HG03175 (cell line): ENCODE measurements around the gene NANOGP8.

Experiments
- ATAC-seq: cut with Tn5 transposase; IDR thresholded peaks from one replicate; pipeline ENCODE4 v1.9.1; 2021; ENCODE audit warnings: mild to moderate bottlenecking, moderate library complexity; ENCODE audit not compliant: unreplicated experiment

The NANOGP8 gene

DNA sequence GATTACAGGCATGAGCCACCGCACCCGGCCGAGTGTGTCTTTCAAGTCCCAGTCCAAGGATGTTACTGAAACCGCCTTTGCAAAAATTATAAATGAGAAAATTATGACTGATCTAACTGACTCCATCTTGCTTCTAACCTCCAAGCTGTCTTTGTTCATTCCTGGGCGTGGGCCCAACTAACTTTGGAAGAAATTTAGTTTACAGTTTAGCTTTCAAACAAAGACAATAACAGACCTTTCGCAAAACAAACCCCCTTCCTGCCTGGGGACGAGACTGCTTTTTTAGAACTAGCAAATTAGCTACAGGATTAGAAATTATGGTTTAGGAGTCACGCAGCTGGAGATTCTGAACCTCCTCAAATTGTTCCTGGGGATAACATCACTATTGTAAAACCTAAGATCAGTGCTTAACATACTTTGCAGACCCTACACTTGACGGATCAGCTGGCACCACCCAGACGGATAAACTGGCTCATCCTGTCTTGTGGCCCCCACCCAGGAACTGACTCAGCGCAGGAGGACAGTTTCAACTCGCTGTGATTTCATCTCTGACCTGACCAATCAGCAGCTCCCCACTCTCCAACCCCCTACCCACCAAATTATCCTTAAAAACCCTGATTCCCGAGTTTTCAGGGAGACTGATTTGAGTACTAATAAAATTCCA lies 23.8 kb downstream of the NANOGP8 start:
- ATAC-seq = no peak

DNA sequence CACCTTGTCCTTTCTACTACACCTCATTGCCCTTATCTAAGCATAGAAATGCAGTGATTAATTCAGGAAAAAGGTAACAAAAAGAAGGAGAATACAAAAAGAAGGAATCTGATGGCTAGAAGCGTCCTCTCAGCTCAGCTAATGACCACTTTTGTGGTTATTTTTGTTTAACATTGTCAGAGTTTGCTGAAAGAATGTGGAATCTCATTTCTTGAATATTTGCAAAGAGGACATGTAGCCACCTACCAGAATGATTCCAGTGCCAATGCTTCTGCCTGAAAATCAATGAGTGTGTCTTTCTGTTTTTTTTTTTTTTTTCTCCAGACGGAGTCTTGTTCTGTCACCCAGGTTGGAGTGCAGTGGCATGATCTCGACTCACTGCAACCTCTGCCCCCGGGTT lies 24.5 kb downstream of the NANOGP8 start:
- ATAC-seq = no peak

DNA sequence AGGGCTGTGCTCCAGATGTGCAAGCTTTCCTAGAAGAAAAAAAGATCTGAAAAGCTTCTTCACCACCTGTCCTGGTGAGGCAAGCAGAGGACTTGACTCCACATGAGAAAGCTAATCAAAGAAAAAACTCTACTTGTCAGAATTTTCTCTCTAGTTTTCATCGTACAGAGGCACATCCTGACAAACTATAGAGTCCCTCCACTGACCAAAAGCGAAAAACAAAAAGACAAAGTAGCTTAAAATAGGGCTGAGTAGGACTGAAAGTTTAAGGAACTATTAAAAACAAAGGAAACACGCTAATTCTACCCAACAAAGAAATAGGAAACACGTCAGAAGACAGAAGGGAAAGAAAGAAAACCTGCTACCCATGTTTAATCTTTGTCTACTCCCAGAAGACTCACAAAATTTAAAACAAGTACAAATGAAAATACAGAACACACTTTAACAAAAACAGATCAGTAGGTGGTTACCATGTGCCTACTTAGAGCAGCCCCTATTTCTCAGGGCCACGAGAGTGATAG lies 26.5 kb downstream of the NANOGP8 start:
- no peak for ATAC-seq

DNA sequence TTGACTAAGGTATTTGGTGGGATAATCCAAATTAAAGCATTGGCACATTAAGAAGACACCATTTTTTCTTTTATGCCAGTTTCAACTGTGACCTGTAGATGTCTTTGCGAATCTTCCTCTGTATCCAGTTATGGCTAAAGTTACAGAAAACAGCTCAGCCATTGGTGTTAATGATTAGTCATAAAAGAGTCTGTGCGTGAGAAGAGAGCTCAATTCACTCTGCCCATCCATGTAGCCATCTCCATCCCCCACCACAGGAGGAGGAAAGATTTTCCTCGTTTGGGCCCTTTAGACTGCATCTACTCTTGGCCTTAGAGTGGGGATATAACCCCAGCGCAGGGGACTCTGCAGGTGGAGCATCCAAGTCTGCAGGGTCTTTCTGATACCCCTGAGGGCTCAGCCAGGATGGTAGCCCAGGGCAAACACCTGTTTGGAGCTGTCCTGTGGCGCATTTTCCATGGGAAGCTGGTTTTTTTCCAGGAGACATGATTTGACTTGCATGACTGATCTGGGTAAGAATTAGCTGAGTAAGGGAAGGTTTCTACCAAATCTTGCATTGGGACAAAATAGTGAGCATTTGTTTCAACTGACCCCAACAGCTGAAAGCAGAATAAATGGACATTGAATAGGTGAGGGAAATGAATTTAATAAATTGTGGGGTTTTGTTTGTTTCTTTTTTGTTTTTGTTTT lies 29.5 kb downstream of the NANOGP8 start:
- ATAC-seq = no peak

DNA sequence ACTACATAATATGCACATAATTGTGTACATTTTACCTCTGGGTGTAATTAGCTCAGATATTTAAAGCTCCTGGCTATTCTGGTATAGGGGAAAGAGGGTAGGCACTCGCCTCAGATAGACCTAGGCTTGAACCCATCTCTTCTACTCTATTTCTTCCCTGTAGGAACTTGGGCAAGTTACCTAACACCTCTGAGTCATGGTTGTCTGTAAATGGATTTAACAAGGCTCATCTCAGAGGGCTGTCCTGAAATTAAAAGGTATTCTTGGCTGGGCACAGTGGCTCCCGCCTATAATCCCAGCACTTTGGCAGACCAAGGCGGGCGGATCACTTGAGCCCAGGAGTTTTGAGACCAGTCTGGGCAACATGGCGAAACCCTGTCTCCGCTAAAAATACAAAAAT lies 30.7 kb downstream of the NANOGP8 start:
- ATAC-seq = no peak

DNA sequence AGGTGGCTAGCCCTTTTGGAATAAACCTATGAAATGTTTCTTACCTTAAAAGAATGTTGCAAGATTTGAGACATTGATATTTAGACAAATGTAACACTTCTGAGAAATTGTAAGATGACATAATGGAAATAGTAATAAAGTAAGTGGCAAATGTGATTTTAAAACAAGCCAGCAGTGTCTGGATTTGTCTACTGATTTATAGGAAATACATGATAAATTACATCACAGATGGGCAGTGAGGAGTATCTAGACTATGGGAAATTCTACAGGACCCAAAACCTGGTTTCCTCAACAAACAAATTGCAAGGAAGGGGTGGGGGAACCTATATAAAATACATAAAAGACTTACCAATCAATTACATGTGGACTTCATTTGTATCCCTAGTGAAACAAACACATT lies 37.1 kb downstream of the NANOGP8 start:
- ATAC-seq = no peak

DNA sequence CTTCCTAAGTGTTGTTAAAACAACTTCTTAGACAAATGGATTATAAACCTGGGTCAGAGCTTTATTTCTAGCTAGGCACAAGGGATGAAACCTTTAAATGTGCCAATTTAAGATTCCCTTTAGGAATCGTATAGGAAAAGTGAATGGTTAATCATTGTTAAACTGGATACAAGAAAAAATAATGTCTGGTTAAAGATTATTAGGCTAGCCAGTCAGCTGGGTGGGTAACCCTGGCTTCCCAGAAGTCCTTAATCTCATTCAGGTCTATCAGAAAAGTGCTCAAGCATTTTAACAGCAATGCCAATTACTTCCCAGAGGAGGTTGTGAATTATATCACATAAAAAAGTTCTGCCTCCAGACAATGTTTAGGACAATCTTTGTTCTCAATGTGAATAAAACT lies 37.6 kb downstream of the NANOGP8 start:
- no peak for ATAC-seq

DNA sequence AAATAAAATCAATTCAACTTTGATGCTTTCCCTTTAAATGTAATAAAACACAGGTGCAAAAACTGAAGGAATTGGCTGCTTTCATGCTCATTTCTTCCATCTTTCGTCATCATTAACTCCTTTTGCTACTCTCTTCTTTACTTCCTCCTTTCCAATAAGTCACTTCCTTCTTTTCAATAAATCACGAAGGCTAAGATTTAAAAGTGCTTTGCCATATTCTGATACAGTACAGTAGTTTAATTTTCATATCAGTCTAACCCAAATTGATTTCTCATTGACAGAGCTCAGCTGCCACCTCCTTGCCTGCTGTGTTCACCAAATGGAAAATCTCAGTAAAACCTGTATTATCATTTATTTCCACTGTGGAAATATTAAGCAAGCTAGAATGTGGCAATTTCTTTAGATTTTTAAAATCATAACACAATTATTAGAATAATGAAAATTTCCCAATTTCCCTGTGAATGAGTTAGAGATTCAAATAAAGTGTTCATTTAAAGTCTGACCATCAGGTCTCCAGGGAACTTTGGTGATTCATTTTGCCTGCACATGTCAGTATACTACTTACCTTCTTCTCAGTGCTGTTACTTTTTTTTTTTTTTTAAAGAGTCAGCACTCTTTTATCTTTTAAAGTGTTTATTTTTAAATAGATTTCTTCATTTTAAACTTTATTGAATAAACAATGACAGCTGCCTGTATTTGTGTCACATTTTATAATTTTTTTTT lies 41.6 kb downstream of the NANOGP8 start:
- ATAC-seq = no peak

DNA sequence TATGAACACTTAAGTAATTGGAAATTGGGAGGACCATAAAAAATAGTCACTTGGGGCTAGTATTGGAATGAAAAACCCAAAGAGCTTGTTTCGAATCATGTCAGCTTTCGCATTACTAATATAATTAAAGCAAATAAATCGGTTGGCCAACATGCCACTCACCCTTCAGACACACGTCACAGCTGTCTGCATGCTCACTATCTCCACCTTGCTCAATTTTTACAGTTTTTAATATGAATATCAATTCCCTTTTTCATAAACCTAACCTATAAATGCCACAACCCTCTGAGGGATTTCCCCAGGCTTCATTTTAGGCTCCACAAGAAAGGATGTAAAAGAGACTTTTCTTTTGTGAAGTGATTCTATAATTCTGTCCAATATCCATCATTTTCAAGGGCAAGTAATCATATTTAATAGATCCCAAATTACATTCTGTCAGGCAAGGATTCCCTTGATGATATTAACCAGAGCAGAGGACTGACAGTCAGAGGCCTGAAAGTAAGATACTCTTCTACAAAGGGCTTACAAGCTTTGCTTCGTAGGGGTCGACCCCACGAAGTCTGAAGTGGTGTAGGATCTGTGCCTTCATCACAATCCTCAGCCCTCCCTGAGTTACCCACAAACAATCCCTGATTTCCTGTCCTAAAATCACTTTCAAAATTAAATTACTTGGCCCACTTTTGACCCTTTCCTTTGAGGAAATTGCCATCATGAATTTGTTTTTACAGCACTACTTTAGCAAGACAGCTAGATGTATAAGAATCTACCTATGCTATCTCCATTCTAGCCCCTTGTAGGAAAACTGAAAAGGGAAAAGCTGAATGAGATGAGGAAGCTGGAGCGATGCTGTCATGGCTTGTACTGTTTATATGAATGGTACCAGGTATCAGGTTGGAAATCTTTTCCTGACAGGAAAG lies 44.5 kb downstream of the NANOGP8 start:
- ATAC-seq = no peak

DNA sequence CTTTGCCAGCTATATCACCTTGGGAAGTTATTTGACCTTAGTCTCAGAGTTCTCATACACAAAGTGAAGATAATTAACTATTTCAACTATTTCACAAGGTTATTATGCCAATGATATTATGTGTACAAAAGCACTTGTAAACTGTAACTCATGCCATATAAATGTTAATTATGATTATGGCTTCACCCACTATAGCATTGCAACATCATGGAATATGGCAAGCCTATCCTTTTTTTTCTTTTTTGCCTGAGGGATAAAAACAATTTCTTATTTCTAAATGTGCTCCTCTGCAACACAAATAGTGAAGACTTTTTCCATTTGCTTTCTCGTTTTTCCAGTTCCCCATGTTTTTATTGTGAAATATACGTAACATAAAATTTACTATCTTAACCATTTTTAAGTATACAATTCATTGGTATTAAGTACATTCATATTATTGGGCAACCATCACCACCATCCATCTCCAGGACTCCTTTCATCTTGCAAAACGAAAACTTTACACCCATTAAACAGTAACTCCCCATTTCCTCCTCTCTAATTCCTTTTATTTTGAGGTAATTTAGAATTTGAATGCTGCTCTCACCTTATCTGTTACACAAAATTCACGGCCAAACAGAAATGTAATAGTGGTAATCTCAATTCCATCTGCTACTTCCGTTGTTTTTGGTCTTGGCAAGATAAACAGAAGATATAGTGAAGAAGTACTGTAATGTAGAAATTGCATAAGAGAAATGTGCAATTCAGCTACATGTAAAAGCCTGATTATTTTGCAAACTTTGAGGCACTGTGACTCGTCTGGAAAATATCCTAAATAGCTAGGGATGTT lies 46.3 kb downstream of the NANOGP8 start:
- no peak for ATAC-seq
